Activated CD8-positive, alpha-beta memory T cell treated with anti-CD3 and anti-CD28 coated beads, Interleukin-2, amount 50 U/mL, for 24 hours (primary cell): ENCODE measurements around the gene CDK5RAP2.
"Not testable (repeated sequence)": the region's sequence is repeated elsewhere in the genome, so short reads cannot be mapped to it uniquely, and the experiment has no call there.

Source experiments
- DNase-seq: peaks from one replicate; pipeline ENCODE4 v3.0.0-alpha.2; 2020; ENCODE audit errors: extremely low read depth

The CDK5RAP2 gene

GRCh38 chr9:120545701-120546550 is 34.0 kb downstream of the CDK5RAP2 start:
- no peak for DNase-seq

DNA sequence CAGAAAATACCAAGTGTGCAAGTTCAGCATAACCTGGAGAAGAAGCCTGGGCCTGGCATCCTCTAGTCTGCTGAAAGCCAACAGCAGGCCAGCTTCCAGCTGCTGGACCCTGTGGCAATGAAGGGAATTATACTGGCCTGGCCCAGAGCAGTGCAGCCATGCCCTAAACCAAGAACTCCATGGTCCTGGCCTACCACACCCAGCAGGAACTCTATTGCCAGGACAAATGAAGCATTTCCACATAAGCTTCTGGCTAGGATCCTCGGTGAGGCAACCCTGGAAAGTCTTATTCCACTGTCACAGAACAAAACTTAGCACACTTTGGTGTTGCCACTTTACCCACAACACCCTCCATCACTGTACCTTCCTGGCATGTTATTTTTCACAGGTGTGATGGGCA is 35.5 kb downstream of the CDK5RAP2 start:
- DNase-seq: no peak

DNA sequence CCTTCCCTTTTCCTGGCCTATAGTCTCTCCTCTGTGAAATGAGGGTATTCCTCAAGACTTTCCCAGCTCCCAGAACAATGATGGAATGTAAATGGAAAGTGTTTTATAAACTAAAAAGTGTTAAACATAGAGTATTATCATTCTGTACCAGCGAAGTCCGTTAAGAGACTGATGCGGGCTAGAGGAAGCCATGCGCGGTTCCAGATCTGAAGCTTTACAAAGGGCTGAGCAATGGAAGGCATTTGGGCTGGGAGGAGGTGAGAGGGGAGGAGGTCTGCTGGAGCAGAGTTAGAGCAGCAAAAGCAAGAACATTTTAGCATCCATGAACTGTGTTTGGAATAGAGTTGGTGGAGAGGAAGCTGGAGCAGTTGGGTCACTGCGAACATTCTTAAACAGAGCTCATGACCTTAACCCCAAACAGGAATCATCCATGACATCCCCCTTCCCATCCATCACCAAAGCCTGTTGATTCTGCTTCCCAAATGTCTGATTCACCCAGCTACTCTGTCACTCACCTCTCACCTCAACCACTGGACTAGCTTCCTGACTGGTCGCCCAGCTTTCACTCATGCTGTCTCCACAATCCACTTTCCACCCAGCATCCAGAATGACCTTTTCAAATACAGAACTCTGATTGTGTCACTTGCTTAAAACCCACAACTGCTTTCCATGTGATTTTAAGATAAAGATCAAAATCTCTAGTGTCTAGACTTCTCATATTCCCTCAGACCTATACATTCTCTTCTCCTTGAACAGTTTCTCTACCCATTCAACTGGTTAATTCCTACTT is 37.1 kb downstream of the CDK5RAP2 start:
- DNase-seq: no peak

GRCh38 chr9:120541921-120542320 is 38.0 kb downstream of the CDK5RAP2 start:
- DNase-seq: no peak

- no peak for DNase-seq
Observed at GRCh38 chr9:120539951-120540350, 40.0 kb downstream of the CDK5RAP2 start.

DNA sequence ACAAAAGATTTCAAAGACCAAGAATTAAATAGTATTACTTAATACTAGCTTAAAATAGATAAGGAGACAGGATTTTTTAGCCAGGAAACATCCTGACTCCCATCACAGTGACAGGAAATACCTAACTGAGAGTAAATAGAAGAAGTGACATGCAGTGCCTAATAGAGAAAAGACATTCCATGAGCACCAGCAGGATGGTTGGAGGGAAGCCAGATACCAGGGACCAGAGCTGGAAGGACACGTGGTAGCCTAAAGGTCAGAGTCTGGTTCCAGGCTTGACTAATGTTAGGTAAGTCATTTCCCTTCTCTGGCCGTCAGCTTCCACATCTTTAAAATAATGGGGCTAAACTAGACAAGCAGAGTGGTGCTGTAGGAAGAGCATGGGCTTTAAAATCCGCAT is 41.6 kb downstream of the CDK5RAP2 start:
- no peak for DNase-seq

DNA sequence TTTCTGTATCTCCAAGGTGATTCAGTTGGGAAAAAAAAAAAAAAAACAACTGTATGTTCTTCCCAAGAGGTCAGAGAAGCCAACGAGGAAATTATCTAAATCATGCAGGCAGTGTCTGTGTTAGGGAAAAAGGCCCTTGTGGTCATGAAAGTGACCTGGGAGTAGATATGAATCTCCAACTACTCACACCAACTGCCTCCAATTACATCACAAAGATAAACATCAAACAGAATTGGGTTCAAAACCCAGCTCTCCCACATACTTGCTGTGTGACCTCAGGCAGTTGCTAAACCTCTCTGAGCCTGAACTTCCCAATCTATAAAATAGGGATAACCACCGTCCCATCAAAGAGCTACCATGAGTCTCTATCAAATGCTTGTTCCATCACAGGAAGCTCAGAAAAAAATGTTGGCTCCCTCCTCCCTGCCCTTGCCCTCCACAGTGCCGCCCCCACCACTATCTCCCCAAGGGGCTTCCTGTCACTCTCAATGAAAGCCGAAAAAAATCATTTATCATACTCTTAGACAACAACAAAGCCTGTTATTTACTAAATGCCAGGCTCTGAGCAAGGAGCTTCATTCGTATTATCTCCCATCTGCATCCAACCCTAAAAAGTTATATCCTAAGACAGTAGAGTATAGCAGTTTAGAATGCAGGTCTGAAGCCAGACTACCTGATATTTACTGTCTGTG is 42.9 kb downstream of the CDK5RAP2 start:
- DNase-seq: no peak

GRCh38 chr9:120536094-120536493 is 43.9 kb downstream of the CDK5RAP2 start:
- no peak for DNase-seq

DNA sequence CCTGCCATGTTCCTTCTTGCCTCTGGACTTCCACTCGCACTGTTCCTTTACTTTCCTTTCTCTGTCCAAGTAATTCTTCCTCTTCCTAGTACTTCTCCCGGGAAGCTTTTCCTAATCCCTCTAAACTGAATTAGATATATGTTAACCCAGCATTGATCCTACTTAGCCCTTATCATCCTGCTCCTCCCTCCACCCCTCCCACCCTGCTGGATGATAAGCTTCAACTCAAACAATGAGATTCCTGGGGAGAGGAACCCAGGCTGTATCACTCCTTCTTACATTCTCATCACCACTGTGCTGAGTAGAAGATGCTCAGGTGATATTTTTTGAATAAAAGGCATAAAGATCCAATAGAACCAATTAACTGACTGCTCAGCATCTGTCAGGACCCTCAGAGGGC is 45.7 kb downstream of the CDK5RAP2 start:
- no peak for DNase-seq

GRCh38 chr9:120532891-120533290 is 47.1 kb downstream of the CDK5RAP2 start:
- DNase-seq: no peak

DNA sequence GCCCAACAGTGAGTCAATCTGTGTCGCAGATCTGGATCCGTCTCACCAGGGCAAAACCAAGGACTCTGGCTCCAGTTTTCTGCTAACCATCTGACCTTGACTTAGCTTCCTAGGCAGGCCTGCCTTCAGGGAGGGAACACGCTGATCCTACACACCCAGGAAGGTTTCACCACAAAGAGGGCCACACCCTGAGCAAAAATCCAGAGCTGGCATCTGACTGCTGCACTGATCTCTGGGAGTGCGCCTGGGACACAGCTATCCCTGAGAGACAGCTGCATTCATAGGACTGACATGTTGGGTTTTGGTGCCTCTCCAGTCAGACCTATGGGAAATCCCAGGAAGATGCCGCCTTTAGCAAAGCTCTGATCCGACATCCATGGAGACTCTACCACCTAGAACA is 47.5 kb downstream of the CDK5RAP2 start:
- DNase-seq: no peak

DNA sequence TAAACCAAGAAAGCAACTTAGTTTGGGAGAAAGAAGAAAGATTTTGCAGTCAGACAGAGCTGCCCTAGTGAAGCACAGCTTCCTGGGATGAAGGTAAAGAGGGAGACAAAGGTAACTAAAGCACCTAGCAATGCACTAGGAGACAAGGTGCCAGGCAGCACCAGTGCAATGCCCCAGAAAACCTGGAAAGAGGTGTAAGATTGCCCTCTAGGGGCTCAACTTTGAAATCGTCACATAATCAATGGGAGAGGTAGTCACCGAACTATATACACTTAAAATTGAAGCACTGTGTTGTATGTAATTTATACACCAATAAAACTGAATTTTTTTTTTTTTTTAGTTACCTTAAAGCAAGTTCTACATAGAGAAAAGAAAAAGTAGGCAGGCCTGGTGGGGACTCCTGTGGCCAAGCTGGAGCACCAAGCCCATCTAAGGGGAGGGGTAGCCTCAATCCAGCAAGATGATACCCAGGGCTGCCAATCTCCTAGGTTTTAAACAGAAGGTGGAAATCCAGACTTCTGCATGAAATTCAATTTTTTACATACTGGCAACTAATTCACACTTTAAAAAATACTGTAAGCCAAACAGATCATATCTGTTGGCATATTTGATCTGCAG is 48.2 kb downstream of the CDK5RAP2 start:
- no peak for DNase-seq

DNA sequence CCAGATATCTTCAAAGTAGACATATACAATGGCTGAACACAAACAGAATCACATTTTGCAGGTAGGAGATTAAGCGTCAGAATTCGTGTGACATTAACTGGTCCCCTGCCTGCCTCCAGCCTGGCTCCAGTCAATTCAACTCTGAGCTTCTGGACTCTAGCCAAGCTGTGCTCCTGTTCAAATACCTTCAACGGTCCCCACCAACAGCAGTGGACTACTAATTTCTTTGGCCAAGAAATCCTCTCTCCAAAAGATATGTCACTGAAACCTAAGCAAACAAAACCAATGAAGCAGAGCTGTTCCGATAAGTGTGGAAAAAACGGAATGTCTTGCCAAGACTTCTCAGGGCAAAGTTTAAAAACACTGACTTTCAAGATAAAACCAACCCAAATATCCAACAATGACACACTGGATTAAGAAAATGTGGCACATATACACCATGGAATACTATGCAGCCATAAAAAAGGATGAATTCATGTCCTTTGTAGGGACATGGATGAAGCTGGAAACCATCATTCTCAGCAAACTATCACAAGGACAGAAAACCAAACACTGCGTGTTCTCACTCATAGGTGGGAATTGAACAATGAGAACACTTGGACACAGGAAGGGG is 49.6 kb downstream of the CDK5RAP2 start:
- DNase-seq: not testable (repeated sequence)

DNA sequence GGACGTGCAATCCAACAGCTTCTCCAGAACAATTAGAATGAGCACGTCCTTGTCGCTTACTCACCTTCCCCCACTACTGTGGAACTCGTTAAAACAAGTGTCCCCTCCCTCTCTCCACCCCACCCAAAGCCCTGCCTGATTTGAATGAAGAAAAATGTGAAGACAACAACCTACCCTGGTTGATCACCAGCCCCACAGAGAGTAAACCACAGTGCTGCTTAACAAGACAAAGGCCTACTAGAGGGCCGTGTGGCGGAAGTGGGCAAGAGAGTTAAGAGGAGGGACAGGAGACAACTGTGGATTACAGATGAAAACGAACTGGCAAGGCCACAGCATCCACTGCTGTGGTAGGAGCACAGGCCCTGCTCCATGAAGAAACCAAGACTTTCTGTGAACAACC is 51.1 kb downstream of the CDK5RAP2 start:
- DNase-seq: no peak

DNA sequence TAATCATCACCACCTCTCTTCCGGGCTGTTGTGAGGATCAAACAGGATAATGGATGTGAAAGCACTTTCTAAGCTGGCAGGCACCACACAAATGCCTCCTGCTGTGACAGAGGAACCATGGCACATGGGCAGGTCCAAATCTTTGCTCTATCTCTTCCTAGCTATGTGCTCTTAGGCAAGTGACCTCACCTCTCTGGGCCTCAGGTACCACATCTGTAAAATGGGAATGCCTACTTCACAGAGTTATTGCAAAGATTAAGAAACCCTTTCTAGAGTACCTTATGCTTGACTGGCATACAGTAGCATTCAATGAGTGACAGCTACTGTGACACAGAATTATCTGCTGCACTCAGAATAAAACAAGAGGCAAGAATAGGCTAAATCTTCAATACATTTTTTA is 51.6 kb downstream of the CDK5RAP2 start:
- DNase-seq: no peak

GRCh38 chr9:120526534-120526933 is 53.4 kb downstream of the CDK5RAP2 start:
- no peak for DNase-seq

DNA sequence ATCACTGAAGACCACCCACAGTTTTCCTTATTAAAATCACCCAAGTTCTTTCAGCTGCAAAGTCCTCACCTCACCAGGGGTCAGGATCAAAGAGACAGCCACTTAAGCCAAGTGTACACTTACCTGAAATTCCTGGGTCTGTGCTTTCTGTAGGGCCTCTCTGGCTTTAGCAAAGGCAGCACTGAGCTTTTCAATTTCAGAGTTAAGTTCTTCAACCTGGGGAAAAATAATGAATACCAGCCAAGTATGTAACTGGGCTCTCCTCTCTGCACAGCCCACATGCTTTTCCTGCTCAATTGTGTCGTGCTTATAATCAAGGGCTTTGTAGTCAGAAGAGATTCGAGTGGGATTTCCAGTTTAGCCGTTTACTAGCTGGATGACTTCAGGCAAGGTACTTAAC is 55.1 kb downstream of the CDK5RAP2 start:
- DNase-seq: no peak

- no peak for DNase-seq
Observed at GRCh38 chr9:120524038-120524437, 55.9 kb downstream of the CDK5RAP2 start.

DNA sequence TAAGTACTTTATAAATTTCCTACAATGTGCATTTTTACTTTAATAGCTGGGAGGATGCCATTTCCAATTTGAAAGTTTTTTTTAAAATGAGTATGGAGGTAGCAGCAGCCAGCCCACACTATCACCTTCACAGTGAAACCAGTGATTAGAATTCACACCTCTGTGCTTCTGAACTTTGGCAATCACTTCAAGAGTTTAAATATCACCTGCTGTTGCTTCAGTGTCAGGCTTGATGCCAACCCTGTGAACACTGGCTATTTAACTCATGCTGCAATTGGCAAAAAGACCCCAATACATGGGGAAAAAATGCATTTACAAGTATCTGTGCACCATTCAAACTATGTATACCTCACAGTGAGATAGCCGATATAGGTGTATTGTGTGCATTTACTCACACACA is 57.4 kb downstream of the CDK5RAP2 start:
- DNase-seq: no peak

- DNase-seq: no peak
Observed at GRCh38 chr9:120522032-120522431, 57.9 kb downstream of the CDK5RAP2 start.

DNA sequence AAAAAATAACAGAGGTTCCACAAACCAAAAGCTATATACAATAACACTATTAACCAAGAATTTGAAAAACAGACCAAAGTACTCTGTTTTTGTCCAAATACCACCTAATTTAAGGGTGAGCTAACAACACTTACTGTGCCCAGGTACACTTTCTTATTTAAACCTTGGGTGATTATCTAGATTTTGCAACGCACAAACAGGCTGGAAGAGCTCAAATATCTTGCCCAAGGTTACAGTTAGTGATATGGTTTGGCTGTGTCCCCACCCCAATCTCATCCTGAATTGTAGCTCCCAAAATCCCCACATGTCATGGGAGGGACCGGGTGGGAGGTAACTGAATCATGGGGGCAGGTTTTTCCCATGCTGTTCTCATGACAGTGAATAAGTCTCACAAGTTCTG is 58.9 kb downstream of the CDK5RAP2 start:
- no peak for DNase-seq

DNA sequence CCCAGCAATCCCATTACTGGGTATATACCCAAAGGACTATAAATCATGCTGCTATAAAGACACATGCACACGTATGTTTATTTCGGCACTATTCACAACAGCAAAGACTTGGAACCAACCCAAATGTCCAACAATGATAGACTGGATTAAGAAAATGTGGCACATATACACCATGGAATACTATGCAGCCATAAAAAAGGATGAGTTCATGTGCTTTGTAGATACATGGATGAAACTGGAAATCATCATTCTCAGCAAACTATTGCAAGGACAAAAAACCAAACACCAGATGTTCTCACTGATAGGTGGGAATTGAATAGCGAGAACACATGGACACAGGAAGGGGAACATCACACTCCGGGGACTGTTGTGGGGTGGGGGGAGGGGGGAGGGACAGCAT is 64.0 kb downstream of the CDK5RAP2 start:
- not testable (repeated sequence) for DNase-seq
